OCI-LY3 (cell line): ENCODE measurements around the gene GPR61.

Experiments
- H2AFZ ChIP-seq: fragments of 200-600, 300-600 bp; shearing (Covaris generic); 2 replicates; pipeline ENCODE4 v1.6.0; 2014; ENCODE audit warnings: antibody characterized with exemption, low read depth, low read length
- H3K27ac ChIP-seq: fragments of 200-600, 300-600 bp; sonication (generic); 2 replicates; pipeline ENCODE4 v1.5.1; 2014; ENCODE audit warnings: mild to moderate bottlenecking, low read length, moderate library complexity, mixed read lengths
- H3K27me3 ChIP-seq: fragments of 200-600, 300-600 bp; sonication (generic); 2 replicates; pipeline ENCODE4 v1.6.1; 2014; ENCODE audit warnings: low read depth, low read length, mixed read lengths
- H3K36me3 ChIP-seq: fragments of 200-600, 300-600 bp; sonication (generic); replicated peaks from 2 replicates; pipeline ENCODE3; 2014; ENCODE audit warnings: low read depth, low read length, mixed read lengths
- H3K4me1 ChIP-seq: fragments of 300-600, 200-600 bp; sonication (generic); 2 replicates; pipeline ENCODE4 v1.6.1; 2014; ENCODE audit warnings: low read length, mixed read lengths
- H3K4me2 ChIP-seq: fragments of 200-600, 300-600 bp; sonication (generic); 2 replicates; pipeline ENCODE4 v1.6.1; 2014; ENCODE audit warnings: low read length, mixed read lengths
- H3K4me3 ChIP-seq: fragments of 300-600, 200-600 bp; sonication (generic); 2 replicates; pipeline ENCODE4 v1.5.1; 2014; ENCODE audit warnings: antibody characterized with exemption, mild to moderate bottlenecking, low read length, moderate library complexity
- H3K79me2 ChIP-seq: fragments of 300-600, 200-600 bp; shearing (Covaris generic); 2 replicates; pipeline ENCODE4 v1.6.1; 2014; ENCODE audit warnings: mild to moderate bottlenecking, low read length, mixed read lengths
- H3K9ac ChIP-seq: fragments of 300-600, 200-600 bp; shearing (Covaris generic); 2 replicates; pipeline ENCODE4 v1.6.0; 2014; ENCODE audit warnings: mild to moderate bottlenecking, low read length, moderate library complexity
- H3K9me3 ChIP-seq: fragments of 200-600, 300-600 bp; shearing (Covaris generic); 2 replicates; pipeline ENCODE4 v1.6.1; 2014; ENCODE audit warnings: low read length, mixed read lengths; ENCODE audit not compliant: insufficient read depth
- H4K20me1 ChIP-seq: fragments of 200-600, 300-600 bp; sonication (generic); 2 replicates; pipeline ENCODE4 v1.6.1; 2016; ENCODE audit warnings: low read length, mixed read lengths; ENCODE audit not compliant: insufficient read depth
- CTCF ChIP-seq: fragments of 200-600, 300-600 bp; sonication (generic); IDR thresholded peaks from 2 replicates; pipeline ENCODE4 v1.5.1; 2014; ENCODE audit warnings: antibody characterized with exemption, low read length, low read depth
- EZH2phosphoT487 ChIP-seq: fragments of 200-600 bp; shearing (Covaris generic); IDR thresholded peaks from 2 replicates; pipeline ENCODE4 v1.6.1; 2018; ENCODE audit warnings: antibody characterized with exemption, mixed run types, low read depth

Gene GPR61

DNA sequence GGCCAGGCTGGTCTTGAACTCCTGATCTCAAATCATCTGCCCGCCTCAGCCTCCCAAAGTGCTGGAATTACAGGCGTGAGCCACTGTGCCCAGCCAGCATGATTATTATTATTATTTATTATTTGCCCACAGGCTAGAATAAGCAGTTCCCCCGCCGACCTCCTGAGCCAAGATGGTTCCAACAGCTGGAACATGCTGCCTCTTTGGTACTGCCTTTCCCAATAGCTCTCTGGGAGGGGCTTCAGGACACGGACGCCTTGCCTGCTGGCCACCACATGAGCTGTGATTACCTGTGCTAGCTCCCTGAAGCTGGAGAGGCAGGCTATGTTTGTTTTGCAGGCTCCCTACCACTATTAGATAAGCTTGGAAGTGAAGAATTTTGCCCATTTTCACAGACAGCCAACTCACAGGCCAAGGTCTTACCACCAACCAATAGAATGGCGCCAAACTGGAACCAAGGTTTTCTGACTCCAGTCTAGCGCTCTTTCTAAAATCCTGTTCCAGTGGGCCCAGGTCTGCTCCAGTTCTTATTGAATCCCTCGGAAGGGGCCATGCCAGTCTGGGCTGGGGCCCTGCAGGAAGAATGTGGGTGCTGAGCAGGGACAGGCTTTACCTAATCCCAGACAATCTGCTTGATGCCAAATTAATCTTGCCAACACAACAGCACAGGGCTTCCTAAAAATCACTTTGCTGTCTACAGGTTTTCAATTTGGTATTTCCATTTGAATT lies 2.1 kb upstream of the GPR61 start:
- Histone ChIP-seq H3K4me3 (no peak overlapping the region), H3K27me3 (no peaks in the 10 kb centered on the region), H4K20me1 (no peaks in the 10 kb centered on the region), H3K9me3 (no peaks in the 10 kb centered on the region), H3K4me2 (no peak overlapping the region), H3K4me1 (peaks cover 2% of the 10 kb centered on the region; the same call in 1 of the 2 replicates), H2AFZ (no peak overlapping the region), H3K36me3 (no peaks in the 10 kb centered on the region), H3K27ac (no peak overlapping the region), H3K9ac (no peak overlapping the region), H3K79me2 (no peaks in the 10 kb centered on the region)
- TF ChIP-seq EZH2phosphoT487 (no peak), CTCF (no peak)

- TF ChIP-seq CTCF (no peak), EZH2phosphoT487 (no peak)
- Histone ChIP-seq H3K4me1 (no peaks in the 10 kb centered on the region), H3K4me2 (no peak overlapping the region)
These were observed 681 bp upstream of the GPR61 start for GRCh38 chr1:109538827-109539555.

DNA sequence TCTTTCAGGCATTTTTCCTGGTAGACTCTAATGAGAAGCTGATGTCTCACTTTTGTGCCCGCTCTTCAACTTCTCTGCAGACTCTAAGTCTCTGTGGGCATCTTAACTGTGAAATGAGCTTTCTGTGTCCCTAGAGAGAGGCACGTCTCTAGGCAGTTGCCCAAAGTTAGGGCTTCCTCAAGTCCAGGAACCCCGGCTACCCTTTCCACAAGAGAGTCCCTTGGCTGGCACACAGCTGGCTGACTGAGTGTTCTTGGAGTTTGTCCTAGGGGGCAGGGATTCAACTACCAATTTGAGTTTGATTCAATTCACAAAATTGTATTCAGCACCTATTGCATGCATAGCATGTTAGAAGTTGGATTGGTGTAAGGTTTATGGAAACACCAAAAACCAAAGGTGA lies 1.4 kb downstream of the GPR61 start:
- no peaks in the 10 kb centered on the region for H3K4me1 ChIP-seq
- H3K9me3 ChIP-seq: no peaks in the 10 kb centered on the region
- H3K4me2 ChIP-seq: no peak overlapping the region
- no peaks in the 10 kb centered on the region for H3K79me2 ChIP-seq
- no peak overlapping the region for H3K4me3 ChIP-seq
- no peaks in the 10 kb centered on the region for H3K27me3 ChIP-seq
- TF ChIP-seq CTCF (no peak), EZH2phosphoT487 (no peak)
- no peak overlapping the region for H3K27ac ChIP-seq
- no peaks in the 10 kb centered on the region for H4K20me1 ChIP-seq
- no peak overlapping the region for H2AFZ ChIP-seq
- H3K36me3 ChIP-seq: no peaks in the 10 kb centered on the region
- H3K9ac ChIP-seq: no peak overlapping the region

More at GRCh38 chr1:109538827-109539555, 681 bp upstream of the GPR61 start:
- Histone ChIP-seq H2AFZ (no peak overlapping the region), H3K9me3 (no peaks in the 10 kb centered on the region), H3K27me3 (no peaks in the 10 kb centered on the region), H3K9ac (no peak overlapping the region), H3K27ac (no peak overlapping the region), H3K79me2 (no peaks in the 10 kb centered on the region), H3K36me3 (no peaks in the 10 kb centered on the region), H4K20me1 (no peaks in the 10 kb centered on the region), H3K4me3 (no peak overlapping the region)

- H3K4me3 ChIP-seq: no peak overlapping the region
- H3K4me2 ChIP-seq: no peak overlapping the region
- no peaks in the 10 kb centered on the region for H4K20me1 ChIP-seq
- H2AFZ ChIP-seq: no peak overlapping the region
- no peaks in the 10 kb centered on the region for H3K27me3 ChIP-seq
- H3K4me1 ChIP-seq: peaks cover 13% of the 10 kb centered on the region
- no peak overlapping the region for H3K9ac ChIP-seq
- TF ChIP-seq CTCF (no peak), EZH2phosphoT487 (no peak)
- H3K36me3 ChIP-seq: no peaks in the 10 kb centered on the region
- no peaks in the 10 kb centered on the region for H3K9me3 ChIP-seq
- peaks cover 3% of the 10 kb centered on the region for H3K79me2 ChIP-seq
- no peak overlapping the region for H3K27ac ChIP-seq
These were observed 3.0 kb downstream of the GPR61 start for GRCh38 chr1:109542657-109543056.
